OCI-LY3 (cell line): Measurements from ENCODE around the gene KLF3.

Source experiments
- EZH2phosphoT487 ChIP-seq: fragments of 200-600 bp; shearing (Covaris generic); IDR thresholded peaks from 2 replicates; pipeline ENCODE4 v1.6.1; 2018; ENCODE audit warnings: antibody characterized with exemption, mixed run types, low read depth
- TF ChIP-seq, protein P1 (sequence below): fragments of 200-600, 300-600 bp; sonication (generic); IDR thresholded peaks from 2 replicates; pipeline ENCODE4 v1.5.1; 2014; ENCODE audit warnings: antibody characterized with exemption, low read length, low read depth

DNA sequence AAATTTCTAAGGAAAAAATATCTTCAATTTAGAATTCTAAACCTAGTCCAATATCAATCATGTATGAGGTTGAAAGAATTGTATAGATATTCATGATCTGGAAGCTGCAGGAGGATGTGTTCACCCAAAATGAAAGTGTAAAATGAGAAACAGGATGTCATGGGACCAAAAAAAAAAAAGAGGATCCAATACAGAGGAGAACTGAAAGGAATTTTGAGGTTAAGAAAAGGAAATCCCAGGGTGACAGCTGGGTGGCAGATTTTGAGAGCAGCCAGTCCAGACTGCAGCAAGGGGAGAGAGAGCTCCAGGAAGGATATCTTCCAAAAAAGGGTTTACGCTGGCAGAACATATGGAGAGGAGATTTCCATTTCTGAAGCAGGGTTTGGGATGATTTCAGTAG, 79.9 kb downstream of the KLF3 start:
- TF ChIP-seq, protein P1, sequence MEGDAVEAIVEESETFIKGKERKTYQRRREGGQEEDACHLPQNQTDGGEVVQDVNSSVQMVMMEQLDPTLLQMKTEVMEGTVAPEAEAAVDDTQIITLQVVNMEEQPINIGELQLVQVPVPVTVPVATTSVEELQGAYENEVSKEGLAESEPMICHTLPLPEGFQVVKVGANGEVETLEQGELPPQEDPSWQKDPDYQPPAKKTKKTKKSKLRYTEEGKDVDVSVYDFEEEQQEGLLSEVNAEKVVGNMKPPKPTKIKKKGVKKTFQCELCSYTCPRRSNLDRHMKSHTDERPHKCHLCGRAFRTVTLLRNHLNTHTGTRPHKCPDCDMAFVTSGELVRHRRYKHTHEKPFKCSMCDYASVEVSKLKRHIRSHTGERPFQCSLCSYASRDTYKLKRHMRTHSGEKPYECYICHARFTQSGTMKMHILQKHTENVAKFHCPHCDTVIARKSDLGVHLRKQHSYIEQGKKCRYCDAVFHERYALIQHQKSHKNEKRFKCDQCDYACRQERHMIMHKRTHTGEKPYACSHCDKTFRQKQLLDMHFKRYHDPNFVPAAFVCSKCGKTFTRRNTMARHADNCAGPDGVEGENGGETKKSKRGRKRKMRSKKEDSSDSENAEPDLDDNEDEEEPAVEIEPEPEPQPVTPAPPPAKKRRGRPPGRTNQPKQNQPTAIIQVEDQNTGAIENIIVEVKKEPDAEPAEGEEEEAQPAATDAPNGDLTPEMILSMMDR, result no peak
- no peak for TF ChIP-seq EZH2phosphoT487
